SK-N-SH treated with all-trans-retinoic acid at 6 μM for 48 hours (cell line): ENCODE data around the gene SLAMF8.

Experiments
- PATZ1 ChIP-seq: fragments of 250-450 bp; sonication (Bioruptor Pico); IDR thresholded peaks from 2 replicates; pipeline ENCODE4 v1.8.0; 2020; ENCODE audit warnings: mild to moderate bottlenecking, moderate library complexity, borderline replicate concordance
- PPARA ChIP-seq: fragments of 250-450 bp; sonication (Bioruptor Pico); IDR thresholded peaks from 2 replicates; pipeline ENCODE4 v1.5.0; 2020; ENCODE audit warnings: mild to moderate bottlenecking, borderline replicate concordance
- TCF4 ChIP-seq: fragments of 250-450 bp; sonication (Bioruptor Pico); IDR thresholded peaks from 2 replicates; pipeline ENCODE4 v1.8.0; 2021; ENCODE audit warnings: mild to moderate bottlenecking, moderate library complexity, borderline replicate concordance
- TOX ChIP-seq: fragments of 250-450 bp; sonication (Bioruptor Pico); IDR thresholded peaks from 2 replicates; pipeline ENCODE4 v1.8.0; 2021; ENCODE audit warnings: mild to moderate bottlenecking, moderate library complexity, borderline replicate concordance
- ZNF565 ChIP-seq: fragments of 450-650 bp; formaldehyde crosslinking; conservative IDR thresholded peaks from 2 replicates; pipeline ENCODE4 v1.5.0; 2020; ENCODE audit warnings: low read depth, mild to moderate bottlenecking, moderate library complexity
- ZNF8 ChIP-seq: fragments of 450-650 bp; formaldehyde crosslinking; IDR thresholded peaks from 2 replicates; pipeline ENCODE4 v1.5.0; 2020; ENCODE audit warnings: mild to moderate bottlenecking, moderate library complexity
- TF ChIP-seq, protein P1 (sequence below): fragments of 250-450 bp; sonication (Bioruptor Pico); IDR thresholded peaks from 2 replicates; pipeline ENCODE4 v1.5.0; 2020; ENCODE audit warnings: mild to moderate bottlenecking, moderate library complexity
- TF ChIP-seq, protein P2 (sequence below): fragments of 250-450 bp; sonication (Bioruptor Pico); IDR thresholded peaks from 2 replicates; pipeline ENCODE4 v1.5.1; 2020; ENCODE audit warnings: low read depth, mild to moderate bottlenecking, moderate library complexity

GRCh38 chr1:159786966-159787365 lies 39.7 kb upstream of the SLAMF8 start:
- no peak for TF ChIP-seq TOX (CRISPR knock-in tag)
- TF ChIP-seq, protein P1, sequence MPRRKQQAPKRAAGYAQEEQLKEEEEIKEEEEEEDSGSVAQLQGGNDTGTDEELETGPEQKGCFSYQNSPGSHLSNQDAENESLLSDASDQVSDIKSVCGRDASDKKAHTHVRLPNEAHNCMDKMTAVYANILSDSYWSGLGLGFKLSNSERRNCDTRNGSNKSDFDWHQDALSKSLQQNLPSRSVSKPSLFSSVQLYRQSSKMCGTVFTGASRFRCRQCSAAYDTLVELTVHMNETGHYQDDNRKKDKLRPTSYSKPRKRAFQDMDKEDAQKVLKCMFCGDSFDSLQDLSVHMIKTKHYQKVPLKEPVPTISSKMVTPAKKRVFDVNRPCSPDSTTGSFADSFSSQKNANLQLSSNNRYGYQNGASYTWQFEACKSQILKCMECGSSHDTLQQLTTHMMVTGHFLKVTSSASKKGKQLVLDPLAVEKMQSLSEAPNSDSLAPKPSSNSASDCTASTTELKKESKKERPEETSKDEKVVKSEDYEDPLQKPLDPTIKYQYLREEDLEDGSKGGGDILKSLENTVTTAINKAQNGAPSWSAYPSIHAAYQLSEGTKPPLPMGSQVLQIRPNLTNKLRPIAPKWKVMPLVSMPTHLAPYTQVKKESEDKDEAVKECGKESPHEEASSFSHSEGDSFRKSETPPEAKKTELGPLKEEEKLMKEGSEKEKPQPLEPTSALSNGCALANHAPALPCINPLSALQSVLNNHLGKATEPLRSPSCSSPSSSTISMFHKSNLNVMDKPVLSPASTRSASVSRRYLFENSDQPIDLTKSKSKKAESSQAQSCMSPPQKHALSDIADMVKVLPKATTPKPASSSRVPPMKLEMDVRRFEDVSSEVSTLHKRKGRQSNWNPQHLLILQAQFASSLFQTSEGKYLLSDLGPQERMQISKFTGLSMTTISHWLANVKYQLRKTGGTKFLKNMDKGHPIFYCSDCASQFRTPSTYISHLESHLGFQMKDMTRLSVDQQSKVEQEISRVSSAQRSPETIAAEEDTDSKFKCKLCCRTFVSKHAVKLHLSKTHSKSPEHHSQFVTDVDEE (CRISPR knock-in tag): no peak
- no peak for TF ChIP-seq ZNF565 (CRISPR knock-in tag)
- no peak for TF ChIP-seq PATZ1 (CRISPR knock-in tag)
- no peak for TF ChIP-seq TCF4 (CRISPR knock-in tag)
- TF ChIP-seq ZNF8 (CRISPR knock-in tag): no peak
- TF ChIP-seq, protein P2, sequence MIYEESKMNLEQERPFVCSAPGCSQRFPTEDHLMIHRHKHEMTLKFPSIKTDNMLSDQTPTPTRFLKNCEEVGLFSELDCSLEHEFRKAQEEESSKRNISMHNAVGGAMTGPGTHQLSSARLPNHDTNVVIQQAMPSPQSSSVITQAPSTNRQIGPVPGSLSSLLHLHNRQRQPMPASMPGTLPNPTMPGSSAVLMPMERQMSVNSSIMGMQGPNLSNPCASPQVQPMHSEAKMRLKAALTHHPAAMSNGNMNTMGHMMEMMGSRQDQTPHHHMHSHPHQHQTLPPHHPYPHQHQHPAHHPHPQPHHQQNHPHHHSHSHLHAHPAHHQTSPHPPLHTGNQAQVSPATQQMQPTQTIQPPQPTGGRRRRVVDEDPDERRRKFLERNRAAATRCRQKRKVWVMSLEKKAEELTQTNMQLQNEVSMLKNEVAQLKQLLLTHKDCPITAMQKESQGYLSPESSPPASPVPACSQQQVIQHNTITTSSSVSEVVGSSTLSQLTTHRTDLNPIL (CRISPR knock-in tag): no peak
- TF ChIP-seq PPARA (CRISPR knock-in tag): no peak
